ENCODE measurements around the gene CACNB4. TPM values are rescaled to one million over a fixed set of nuclear protein-coding genes. Genes with fewer than 3 reads are reported as not detected.
A peak's percentile ranks its signal among the peaks of the same experiment; 100 is the strongest.

The CACNB4 gene
- polyA plus RNA-seq, 2 of the 4 experiments (the other 2 are of a cell fraction): 0.25 to 0.53 TPM

DNA sequence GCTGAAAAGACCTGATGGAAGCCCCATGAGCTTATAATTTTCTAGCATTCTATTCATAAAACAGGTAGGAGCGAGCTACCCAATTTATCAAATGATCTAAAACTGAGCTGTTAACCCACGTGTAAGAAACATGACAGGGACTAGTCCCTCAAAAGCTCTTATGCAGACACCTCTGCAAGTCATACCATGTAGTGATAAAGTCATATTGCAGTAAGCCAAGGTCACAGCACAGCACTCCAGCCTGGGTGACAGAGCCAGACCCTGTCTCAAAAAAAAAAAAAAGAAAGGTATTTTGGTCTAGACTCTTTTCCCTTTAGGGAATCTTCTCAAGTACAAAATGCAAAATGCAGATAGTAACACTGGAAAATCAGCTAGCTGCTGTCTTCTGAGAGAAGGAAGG is 211.7 kb downstream of the CACNB4 start:
- H3K4me1 ChIP-seq: no peaks in the 10 kb centered on the region
- H3K4me2 ChIP-seq: no peak overlapping the region
- no peak overlapping the region for H3K27ac ChIP-seq
- no peak for ATAC-seq
- TF ChIP-seq EP300 (IDR thresholded peaks at IDR 0.05): no peak
- no peak for TF ChIP-seq CBX2 (IDR thresholded peaks at IDR 0.05; ENCODE audit: borderline replicate concordance, low read depth)
- TF ChIP-seq, protein P1, sequence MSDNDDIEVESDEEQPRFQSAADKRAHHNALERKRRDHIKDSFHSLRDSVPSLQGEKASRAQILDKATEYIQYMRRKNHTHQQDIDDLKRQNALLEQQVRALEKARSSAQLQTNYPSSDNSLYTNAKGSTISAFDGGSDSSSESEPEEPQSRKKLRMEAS (IDR thresholded peaks at IDR 0.05): no peak
- TF ChIP-seq NFE2L2 (conservative IDR thresholded peaks at IDR 0.05; ENCODE audit: low read length): no peak
- TF ChIP-seq NPAS2 (CRISPR knock-in tag; IDR thresholded peaks at IDR 0.05; ENCODE audit: borderline replicate concordance): no peak
- TF ChIP-seq CBX8 (IDR thresholded peaks at IDR 0.05): no peak
- TF ChIP-seq MAFK (IDR thresholded peaks at IDR 0.05; ENCODE audit: partially characterized antibody): no peak
- TF ChIP-seq RFX5 (IDR thresholded peaks at IDR 0.05): no peak
- TF ChIP-seq RAD21 (conservative IDR thresholded peaks at IDR 0.05 in 1 of 2, IDR thresholded peaks at IDR 0.05 in 1 of 2): no peak
- TF ChIP-seq KDM5A (IDR thresholded peaks at IDR 0.05): no peak
- TF ChIP-seq CHD4 (IDR thresholded peaks at IDR 0.05; ENCODE audit: borderline replicate concordance): no peak
- TF ChIP-seq ZSCAN20 (CRISPR knock-in tag; IDR thresholded peaks at IDR 0.05): no peak
- TF ChIP-seq POLR2AphosphoS2 (conservative IDR thresholded peaks at IDR 0.05; ENCODE audit: low read length): no peak
- no peak for TF ChIP-seq POLR2A (IDR thresholded peaks at IDR 0.05; ENCODE audit: low read length)
- H3K4me3 ChIP-seq: no peak overlapping the region
- H3K9me3 ChIP-seq: no peaks in the 10 kb centered on the region
- POLR2A ChIA-PET: interaction anchor here (1.4 kb wide), 1 partner anchor 59 kb away, joined by 3 read pairs; the partner anchor contains the start of gene ARL5A
- CTCF ChIA-PET: interaction anchor here (0.6 kb wide), 1 partner anchor 109 kb away, joined by 3 read pairs; no protein-coding TSS in a partner anchor
- DNase-seq (ENCODE audit: low read depth in 1 of 2, low spot score in 1 of 2): no peak
- 47% methylated on average over 2 of the region's 2 CpGs for WGBS (ENCODE audit: missing lambda C conversion rate)
- no peak for FAIRE-seq

DNA sequence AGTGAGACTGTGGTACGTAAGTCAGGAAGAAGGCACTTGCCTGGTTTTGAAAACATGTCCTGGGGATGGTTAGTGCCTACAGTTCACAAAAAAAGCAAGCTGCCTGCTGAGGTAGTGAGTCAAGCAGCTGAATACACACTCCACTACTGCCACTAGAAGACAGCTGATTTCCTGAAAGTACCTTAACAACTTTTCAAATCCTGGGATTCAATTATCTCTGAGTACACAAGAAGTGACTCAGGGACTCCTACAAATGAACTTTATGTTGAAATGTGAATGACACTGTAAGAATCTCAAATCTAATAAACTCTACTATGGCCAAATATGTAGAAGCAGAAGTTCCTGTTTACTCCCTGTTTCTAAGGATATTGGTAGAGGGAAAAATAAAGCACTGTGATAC is 212.6 kb downstream of the CACNB4 start:
- no peak overlapping the region for H3K4me2 ChIP-seq
- CTCF ChIA-PET: no interaction called here
- no peaks in the 10 kb centered on the region for H3K9me3 ChIP-seq
- 94% methylated on average over 1 of the region's 1 CpG for WGBS (ENCODE audit: missing lambda C conversion rate)
- TF ChIP-seq, protein P2, sequence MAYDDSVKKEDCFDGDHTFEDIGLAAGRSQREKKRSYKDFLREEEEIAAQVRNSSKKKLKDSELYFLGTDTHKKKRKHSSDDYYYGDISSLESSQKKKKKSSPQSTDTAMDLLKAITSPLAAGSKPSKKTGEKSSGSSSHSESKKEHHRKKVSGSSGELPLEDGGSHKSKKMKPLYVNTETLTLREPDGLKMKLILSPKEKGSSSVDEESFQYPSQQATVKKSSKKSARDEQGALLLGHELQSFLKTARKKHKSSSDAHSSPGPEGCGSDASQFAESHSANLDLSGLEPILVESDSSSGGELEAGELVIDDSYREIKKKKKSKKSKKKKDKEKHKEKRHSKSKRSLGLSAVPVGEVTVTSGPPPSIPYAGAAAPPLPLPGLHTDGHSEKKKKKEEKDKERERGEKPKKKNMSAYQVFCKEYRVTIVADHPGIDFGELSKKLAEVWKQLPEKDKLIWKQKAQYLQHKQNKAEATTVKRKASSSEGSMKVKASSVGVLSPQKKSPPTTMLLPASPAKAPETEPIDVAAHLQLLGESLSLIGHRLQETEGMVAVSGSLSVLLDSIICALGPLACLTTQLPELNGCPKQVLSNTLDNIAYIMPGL (CRISPR knock-in tag; IDR thresholded peaks at IDR 0.05; ENCODE audit: borderline replicate concordance): no peak
- TF ChIP-seq, protein P3, sequence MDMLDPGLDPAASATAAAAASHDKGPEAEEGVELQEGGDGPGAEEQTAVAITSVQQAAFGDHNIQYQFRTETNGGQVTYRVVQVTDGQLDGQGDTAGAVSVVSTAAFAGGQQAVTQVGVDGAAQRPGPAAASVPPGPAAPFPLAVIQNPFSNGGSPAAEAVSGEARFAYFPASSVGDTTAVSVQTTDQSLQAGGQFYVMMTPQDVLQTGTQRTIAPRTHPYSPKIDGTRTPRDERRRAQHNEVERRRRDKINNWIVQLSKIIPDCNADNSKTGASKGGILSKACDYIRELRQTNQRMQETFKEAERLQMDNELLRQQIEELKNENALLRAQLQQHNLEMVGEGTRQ (IDR thresholded peaks at IDR 0.05): no peak
- no peak for TF ChIP-seq POLR2A (IDR thresholded peaks at IDR 0.05; ENCODE audit: low read length)
- no peak for TF ChIP-seq RNF2 (IDR thresholded peaks at IDR 0.05; ENCODE audit: borderline replicate concordance, low read depth)
- TF ChIP-seq HOXB5 (CRISPR knock-in tag; IDR thresholded peaks at IDR 0.05): no peak
- no peak for TF ChIP-seq MAFK (IDR thresholded peaks at IDR 0.05; ENCODE audit: partially characterized antibody)
- no peak for TF ChIP-seq ZC3H11A (IDR thresholded peaks at IDR 0.05)
- TF ChIP-seq CBX2 (IDR thresholded peaks at IDR 0.05; ENCODE audit: borderline replicate concordance, low read depth): no peak
- TF ChIP-seq MYC (IDR thresholded peaks at IDR 0.05; ENCODE audit: borderline replicate concordance, low read length): no peak
- H3K27ac ChIP-seq: no peak overlapping the region
- DNase-seq (ENCODE audit: low read depth in 1 of 2, low spot score in 1 of 2) (peak in 1 of 2 experiments; percentile 23), FAIRE-seq (no peak), ATAC-seq (peak in 1 of 2 experiments; percentile 59; a peak in 2 of 6 replicates)
- no peaks in the 10 kb centered on the region for H3K4me1 ChIP-seq
- H3K4me3 ChIP-seq: no peak overlapping the region
- POLR2A ChIA-PET: interaction anchor here (1.4 kb wide), 1 partner anchor 58 kb away, joined by 3 read pairs; the partner anchor contains the start of gene ARL5A

DNA sequence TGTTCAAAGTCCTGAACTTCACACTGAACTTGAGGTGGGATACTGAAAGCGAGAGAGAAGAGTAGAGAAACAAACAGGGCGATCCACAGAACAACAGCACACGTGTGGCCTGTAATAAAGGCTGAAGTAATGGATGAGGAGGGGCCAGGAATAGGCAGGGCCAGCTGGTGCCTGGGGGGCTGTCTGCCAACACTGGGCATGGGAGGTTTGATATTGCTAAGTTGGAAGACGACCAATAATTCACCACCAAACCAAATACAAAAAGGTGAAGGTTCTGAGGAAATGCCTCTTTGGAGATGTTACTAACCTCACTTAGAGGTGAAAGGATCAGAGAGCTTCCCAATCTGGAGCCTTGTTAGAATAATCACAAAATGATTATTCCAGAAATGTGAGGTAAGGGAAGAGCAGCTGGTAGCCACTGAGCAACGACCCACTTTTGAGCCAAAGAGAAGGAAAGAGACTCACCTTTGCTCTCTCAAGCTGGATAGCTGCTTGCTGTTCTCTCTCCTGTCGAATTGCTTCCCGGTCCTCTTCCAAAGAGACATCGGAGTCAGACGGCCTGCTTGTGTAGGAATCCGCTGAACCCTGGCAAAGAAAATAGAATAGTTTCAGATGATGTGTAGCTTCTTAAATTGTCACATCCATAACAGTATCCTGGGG is 215.9 kb downstream of the CACNB4 start:
- 76% methylated on average over 10 of the region's 10 CpGs for WGBS (ENCODE audit: missing lambda C conversion rate)

More for the DNA sequence above, 215.9 kb downstream of the CACNB4 start:
- ATAC-seq (no peak), DNase-seq (ENCODE audit: low read depth in 1 of 2, low spot score in 1 of 2) (no peak), FAIRE-seq (no peak)
- POLR2A ChIA-PET: interaction anchor here (0.6 kb wide), 1 partner anchor 238 kb away, joined by 4 read pairs; no protein-coding TSS in a partner anchor
- H3K4me2 ChIP-seq: no peak overlapping the region
- H3K4me1 ChIP-seq: peaks cover 5% of the 10 kb centered on the region; the same call in 1 of the 3 replicates
- no peak overlapping the region for H3K27ac ChIP-seq
- CTCF ChIA-PET: no interaction called here
- no peak overlapping the region for H3K4me3 ChIP-seq
- TF ChIP-seq, protein P4, sequence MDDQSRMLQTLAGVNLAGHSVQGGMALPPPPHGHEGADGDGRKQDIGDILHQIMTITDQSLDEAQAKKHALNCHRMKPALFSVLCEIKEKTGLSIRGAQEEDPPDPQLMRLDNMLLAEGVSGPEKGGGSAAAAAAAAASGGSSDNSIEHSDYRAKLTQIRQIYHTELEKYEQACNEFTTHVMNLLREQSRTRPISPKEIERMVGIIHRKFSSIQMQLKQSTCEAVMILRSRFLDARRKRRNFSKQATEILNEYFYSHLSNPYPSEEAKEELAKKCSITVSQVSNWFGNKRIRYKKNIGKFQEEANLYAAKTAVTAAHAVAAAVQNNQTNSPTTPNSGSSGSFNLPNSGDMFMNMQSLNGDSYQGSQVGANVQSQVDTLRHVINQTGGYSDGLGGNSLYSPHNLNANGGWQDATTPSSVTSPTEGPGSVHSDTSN (IDR thresholded peaks at IDR 0.05): no peak
- TF ChIP-seq HEYL (CRISPR knock-in tag; IDR thresholded peaks at IDR 0.05) (no peak), ZNF302 (CRISPR knock-in tag; IDR thresholded peaks at IDR 0.05) (no peak)
- TF ChIP-seq, protein P3 (IDR thresholded peaks at IDR 0.05): no peak
- no peaks in the 10 kb centered on the region for H3K9me3 ChIP-seq
